ENCODE results near the gene ZIC4.

ZIC4 gene

DNA sequence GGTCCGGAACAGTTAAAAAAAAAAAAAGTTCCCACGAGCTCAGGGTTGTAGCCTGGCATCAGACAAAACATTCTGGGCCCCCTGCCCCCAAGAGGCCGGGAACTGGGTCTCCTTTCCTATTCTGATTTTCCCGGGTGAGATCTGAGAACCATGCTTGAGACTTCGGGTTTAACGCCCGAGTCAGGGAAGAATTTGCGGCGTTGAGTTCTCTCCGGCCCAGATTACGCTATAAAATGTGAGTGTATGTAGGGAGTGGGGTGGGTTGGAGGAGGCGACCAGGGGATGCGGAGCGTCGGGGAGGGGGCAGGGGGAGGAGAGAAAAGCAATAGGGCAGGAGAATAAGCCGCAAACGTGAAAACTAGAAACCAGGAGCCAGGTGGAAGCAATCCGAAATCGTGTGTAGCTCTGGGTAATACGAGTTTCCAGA lies 5.5 kb upstream of the ZIC4 start:
- Histone ChIP-seq H3K27me3 (ENCODE audit: control insufficient read depth in 2 of 2, insufficient read depth in 2 of 2, low read length in 2 of 2) (peaks cover 56 to 73% of the 10 kb centered on the region in 2 donors), H3K9ac (ENCODE audit: low read depth in 1 of 2, low read length in 2 of 2) (no peak overlapping the region), H3K36me3 (ENCODE audit: control insufficient read depth in 2 of 2, insufficient read depth in 2 of 2, low read length in 2 of 2) (no peaks in the 10 kb centered on the region), H3K4me3 (ENCODE audit: low read length in 2 of 2) (no peak overlapping the region), H3K27ac (ENCODE audit: low read depth in 2 of 2, low read length in 2 of 2) (no peak overlapping the region), H3K4me1 (ENCODE audit: control insufficient read depth in 2 of 2, insufficient read depth in 2 of 2, low read length in 2 of 2) (peaks cover 4 to 12% of the 10 kb centered on the region in 2 donors), H3K9me3 (ENCODE audit: control insufficient read depth in 2 of 2, low read length in 2 of 2) (no peaks in the 10 kb centered on the region)

DNA sequence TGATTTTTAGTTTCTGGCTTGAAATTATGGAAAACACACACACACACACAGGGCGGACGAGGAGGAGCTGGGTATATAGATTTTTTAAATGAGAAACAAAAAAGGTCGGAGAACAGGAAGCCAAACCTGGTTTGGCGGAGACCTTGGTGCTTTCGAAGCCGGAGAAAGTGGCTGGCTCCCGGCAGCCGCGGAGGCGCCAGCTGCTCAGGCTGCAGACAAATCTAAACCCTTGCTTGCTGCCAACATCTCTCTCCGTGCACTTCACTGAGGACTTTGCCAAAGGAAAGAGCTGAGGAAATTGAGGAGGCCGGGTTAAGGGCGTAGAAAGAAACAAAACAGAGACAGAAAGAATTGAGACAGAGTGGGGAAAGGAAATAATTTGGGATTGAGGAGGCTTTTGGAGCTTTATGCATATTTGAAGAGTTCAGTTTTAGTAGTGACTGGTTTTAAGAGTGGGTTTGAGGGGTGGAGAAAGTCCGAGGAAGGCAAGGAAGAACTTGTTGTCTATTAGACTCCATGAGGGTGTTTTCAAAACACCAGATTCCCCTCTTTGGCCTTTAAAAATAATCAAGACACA lies 5.0 kb upstream of the ZIC4 start:
- Histone ChIP-seq H3K27ac (ENCODE audit: low read depth in 2 of 2, low read length in 2 of 2) (no peak overlapping the region), H3K9me3 (ENCODE audit: control insufficient read depth in 2 of 2, low read length in 2 of 2) (no peaks in the 10 kb centered on the region), H3K9ac (ENCODE audit: low read depth in 1 of 2, low read length in 2 of 2) (no peak overlapping the region), H3K4me3 (ENCODE audit: low read length in 2 of 2) (peak overlapping the region; percentile 16 to 45), H3K27me3 (ENCODE audit: control insufficient read depth in 2 of 2, insufficient read depth in 2 of 2, low read length in 2 of 2) (peaks cover 61 to 78% of the 10 kb centered on the region in 2 donors), H3K36me3 (ENCODE audit: control insufficient read depth in 2 of 2, insufficient read depth in 2 of 2, low read length in 2 of 2) (no peaks in the 10 kb centered on the region), H3K4me1 (ENCODE audit: control insufficient read depth in 2 of 2, insufficient read depth in 2 of 2, low read length in 2 of 2) (peaks cover 4 to 12% of the 10 kb centered on the region in 2 donors)

DNA sequence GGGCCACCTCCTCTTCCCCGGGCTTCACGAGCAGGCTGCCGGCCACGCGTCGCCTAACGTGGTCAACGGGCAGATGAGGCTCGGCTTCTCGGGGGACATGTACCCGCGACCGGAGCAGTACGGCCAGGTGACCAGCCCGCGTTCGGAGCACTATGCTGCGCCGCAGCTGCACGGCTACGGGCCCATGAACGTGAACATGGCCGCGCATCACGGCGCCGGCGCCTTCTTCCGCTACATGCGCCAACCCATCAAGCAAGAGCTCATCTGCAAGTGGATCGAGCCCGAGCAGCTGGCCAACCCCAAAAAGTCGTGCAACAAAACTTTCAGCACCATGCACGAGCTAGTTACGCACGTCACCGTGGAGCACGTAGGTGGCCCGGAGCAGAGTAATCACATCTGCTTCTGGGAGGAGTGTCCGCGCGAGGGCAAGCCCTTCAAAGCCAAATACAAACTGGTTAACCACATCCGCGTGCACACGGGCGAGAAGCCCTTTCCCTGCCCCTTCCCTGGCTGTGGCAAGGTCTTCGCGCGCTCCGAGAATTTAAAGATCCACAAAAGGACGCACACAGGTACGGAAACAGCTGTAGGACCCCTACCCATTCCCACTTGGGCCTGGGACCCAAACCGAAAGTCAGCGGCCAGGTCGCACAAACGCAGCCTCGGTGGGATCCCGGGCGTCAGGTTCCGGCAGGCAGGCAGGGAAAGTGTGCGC lies 4.3 kb upstream of the ZIC4 start:
- Histone ChIP-seq H3K4me1 (ENCODE audit: control insufficient read depth in 2 of 2, insufficient read depth in 2 of 2, low read length in 2 of 2) (peaks cover 4 to 12% of the 10 kb centered on the region in 2 donors), H3K4me3 (ENCODE audit: low read length in 2 of 2) (peak overlapping the region; percentile 16 to 45), H3K9me3 (ENCODE audit: control insufficient read depth in 2 of 2, low read length in 2 of 2) (no peaks in the 10 kb centered on the region), H3K9ac (ENCODE audit: low read depth in 1 of 2, low read length in 2 of 2) (no peak overlapping the region), H3K27ac (ENCODE audit: low read depth in 2 of 2, low read length in 2 of 2) (no peak overlapping the region), H3K27me3 (ENCODE audit: control insufficient read depth in 2 of 2, insufficient read depth in 2 of 2, low read length in 2 of 2) (peaks cover 67 to 82% of the 10 kb centered on the region in 2 donors), H3K36me3 (ENCODE audit: control insufficient read depth in 2 of 2, insufficient read depth in 2 of 2, low read length in 2 of 2) (no peaks in the 10 kb centered on the region)

DNA sequence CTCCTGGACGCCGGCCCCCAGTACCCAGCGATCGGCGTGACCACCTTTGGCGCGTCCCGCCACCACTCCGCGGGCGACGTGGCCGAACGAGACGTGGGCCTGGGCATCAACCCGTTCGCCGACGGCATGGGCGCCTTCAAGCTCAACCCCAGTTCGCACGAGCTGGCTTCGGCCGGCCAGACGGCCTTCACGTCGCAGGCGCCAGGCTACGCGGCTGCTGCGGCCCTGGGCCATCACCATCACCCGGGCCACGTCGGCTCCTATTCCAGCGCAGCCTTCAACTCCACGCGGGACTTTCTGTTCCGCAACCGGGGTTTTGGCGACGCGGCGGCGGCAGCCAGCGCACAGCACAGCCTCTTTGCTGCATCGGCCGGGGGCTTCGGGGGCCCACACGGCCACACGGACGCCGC lies 3.8 kb upstream of the ZIC4 start:
- Histone ChIP-seq H3K4me1 (ENCODE audit: control insufficient read depth in 2 of 2, insufficient read depth in 2 of 2, low read length in 2 of 2) (peaks cover 4 to 12% of the 10 kb centered on the region in 2 donors), H3K4me3 (ENCODE audit: low read length in 2 of 2) (no peak overlapping the region), H3K27me3 (ENCODE audit: control insufficient read depth in 2 of 2, insufficient read depth in 2 of 2, low read length in 2 of 2) (peaks cover 70 to 82% of the 10 kb centered on the region in 2 donors), H3K36me3 (ENCODE audit: control insufficient read depth in 2 of 2, insufficient read depth in 2 of 2, low read length in 2 of 2) (no peaks in the 10 kb centered on the region), H3K9ac (ENCODE audit: low read depth in 1 of 2, low read length in 2 of 2) (no peak overlapping the region), H3K27ac (ENCODE audit: low read depth in 2 of 2, low read length in 2 of 2) (no peak overlapping the region), H3K9me3 (ENCODE audit: control insufficient read depth in 2 of 2, low read length in 2 of 2) (no peaks in the 10 kb centered on the region)

GRCh38 chr3:147409143-147410115 lies 3.1 kb upstream of the ZIC4 start, which contains the start of gene ZIC1:
TSS of gene ZIC1 (plus strand) at chr3:147409365. CDS start at chr3:147410113, 748 bp downstream.
- H3K27ac ChIP-seq (ENCODE audit: low read depth in 2 of 2, low read length in 2 of 2), result no peak within 1 kb of the TSS
- peaks cover 4 to 12% of the 10 kb centered on the region in 2 donors for H3K4me1 ChIP-seq (ENCODE audit: control insufficient read depth in 2 of 2, insufficient read depth in 2 of 2, low read length in 2 of 2)
- H3K27me3 ChIP-seq (ENCODE audit: control insufficient read depth in 2 of 2, insufficient read depth in 2 of 2, low read length in 2 of 2), result peaks cover 67 to 80% of the 10 kb centered on the region in 2 donors
- no peak within 1 kb of the TSS for H3K9ac ChIP-seq (ENCODE audit: low read depth in 1 of 2, low read length in 2 of 2)
- no peaks in the 10 kb centered on the region for H3K9me3 ChIP-seq (ENCODE audit: control insufficient read depth in 2 of 2, low read length in 2 of 2)
- H3K4me3 ChIP-seq (ENCODE audit: low read length in 2 of 2), result no peak within 1 kb of the TSS
- H3K36me3 ChIP-seq (ENCODE audit: control insufficient read depth in 2 of 2, insufficient read depth in 2 of 2, low read length in 2 of 2), result no peaks in the 10 kb centered on the region

GRCh38 chr3:147408188-147409100 lies 2.1 kb upstream of the ZIC4 start:
- Histone ChIP-seq H3K36me3 (ENCODE audit: control insufficient read depth in 2 of 2, insufficient read depth in 2 of 2, low read length in 2 of 2) (no peaks in the 10 kb centered on the region), H3K9me3 (ENCODE audit: control insufficient read depth in 2 of 2, low read length in 2 of 2) (no peaks in the 10 kb centered on the region), H3K4me3 (ENCODE audit: low read length in 2 of 2) (no peak overlapping the region), H3K9ac (ENCODE audit: low read depth in 1 of 2, low read length in 2 of 2) (no peak overlapping the region), H3K27ac (ENCODE audit: low read depth in 2 of 2, low read length in 2 of 2) (no peak overlapping the region), H3K4me1 (ENCODE audit: control insufficient read depth in 2 of 2, insufficient read depth in 2 of 2, low read length in 2 of 2) (peaks cover 4 to 12% of the 10 kb centered on the region in 2 donors), H3K27me3 (ENCODE audit: control insufficient read depth in 2 of 2, insufficient read depth in 2 of 2, low read length in 2 of 2) (peaks cover 65 to 75% of the 10 kb centered on the region in 2 donors)

DNA sequence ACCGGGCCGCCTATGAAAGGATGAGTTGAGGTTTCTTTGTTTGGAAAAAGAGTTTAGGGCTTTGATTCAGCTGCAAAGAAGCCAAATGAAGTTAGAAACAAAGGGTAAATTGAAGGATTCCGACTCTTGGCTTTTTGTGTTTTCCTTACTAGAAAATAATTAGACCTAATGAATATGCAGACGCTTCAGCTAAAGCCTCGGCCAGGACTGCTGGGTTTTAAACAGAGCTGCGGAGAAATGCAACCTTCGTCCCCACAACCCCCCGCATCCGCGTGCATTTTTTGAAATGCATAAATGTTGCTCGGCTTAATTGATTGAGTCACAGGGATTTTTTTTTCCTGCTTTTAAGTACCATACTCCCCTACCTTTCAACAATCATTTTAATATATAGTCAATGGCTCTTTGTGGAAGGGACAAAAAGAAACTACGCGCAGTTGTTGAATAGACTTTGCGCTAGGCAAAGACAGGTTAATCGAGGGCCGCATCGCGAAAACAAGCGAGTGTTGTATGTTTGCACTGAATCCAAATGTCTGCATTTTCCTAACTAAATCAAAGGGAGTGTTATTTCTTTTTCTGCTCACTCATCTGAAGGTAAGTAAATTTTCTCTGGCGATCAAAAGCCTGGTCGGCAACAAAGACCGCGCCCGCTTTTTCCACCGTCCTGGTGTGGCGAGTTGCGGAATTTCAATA lies 1.3 kb upstream of the ZIC4 start:
- H3K4me1 ChIP-seq (ENCODE audit: control insufficient read depth in 2 of 2, insufficient read depth in 2 of 2, low read length in 2 of 2), result peaks cover 4 to 8% of the 10 kb centered on the region in 2 donors
- H3K36me3 ChIP-seq (ENCODE audit: control insufficient read depth in 2 of 2, insufficient read depth in 2 of 2, low read length in 2 of 2), result no peaks in the 10 kb centered on the region
- H3K9me3 ChIP-seq (ENCODE audit: control insufficient read depth in 2 of 2, low read length in 2 of 2), result no peaks in the 10 kb centered on the region
- H3K9ac ChIP-seq (ENCODE audit: low read depth in 1 of 2, low read length in 2 of 2), result no peak overlapping the region
- H3K27ac ChIP-seq (ENCODE audit: low read depth in 2 of 2, low read length in 2 of 2), result no peak overlapping the region
- H3K27me3 ChIP-seq (ENCODE audit: control insufficient read depth in 2 of 2, insufficient read depth in 2 of 2, low read length in 2 of 2), result peaks cover 58 to 67% of the 10 kb centered on the region in 2 donors
- H3K4me3 ChIP-seq (ENCODE audit: low read length in 2 of 2), result no peak overlapping the region

DNA sequence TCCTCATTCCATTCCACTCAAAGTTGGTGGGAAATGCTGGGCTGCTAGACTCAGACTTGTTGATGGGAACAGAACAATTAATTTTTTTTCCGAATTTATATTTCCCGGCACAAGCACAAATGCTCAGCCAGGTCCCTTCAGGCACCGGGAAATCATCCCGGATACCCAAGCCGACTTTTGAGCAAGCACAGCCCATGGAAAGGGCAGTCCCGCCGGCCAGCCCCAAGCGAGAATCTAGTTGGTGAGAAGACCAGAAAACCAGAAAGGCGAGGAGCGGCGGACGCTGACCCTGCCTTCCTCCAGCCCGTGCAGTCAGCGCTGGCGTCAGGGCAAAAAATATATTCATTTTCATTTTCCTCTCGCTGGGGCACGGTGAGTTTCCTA lies 763 bp upstream of the ZIC4 start:
- H3K36me3 ChIP-seq (ENCODE audit: control insufficient read depth in 2 of 2, insufficient read depth in 2 of 2, low read length in 2 of 2), result no peaks in the 10 kb centered on the region
- no peak overlapping the region for H3K4me3 ChIP-seq (ENCODE audit: low read length in 2 of 2)
- H3K9me3 ChIP-seq (ENCODE audit: control insufficient read depth in 2 of 2, low read length in 2 of 2), result no peaks in the 10 kb centered on the region
- no peak overlapping the region for H3K9ac ChIP-seq (ENCODE audit: low read depth in 1 of 2, low read length in 2 of 2)
- H3K27ac ChIP-seq (ENCODE audit: low read depth in 2 of 2, low read length in 2 of 2), result no peak overlapping the region
- H3K27me3 ChIP-seq (ENCODE audit: control insufficient read depth in 2 of 2, insufficient read depth in 2 of 2, low read length in 2 of 2), result peaks cover 57 to 63% of the 10 kb centered on the region in 2 donors
- H3K4me1 ChIP-seq (ENCODE audit: control insufficient read depth in 2 of 2, insufficient read depth in 2 of 2, low read length in 2 of 2), result peaks cover 4 to 8% of the 10 kb centered on the region in 2 donors
